Suppressor macrophage (primary cell): ENCODE data around the gene ZNF264.
"Not testable (repeated sequence)": the region's sequence is repeated elsewhere in the genome, so short reads cannot be mapped to it uniquely, and the experiment has no call there.

Experiments used
- DNase-seq, 4 experiments: peaks; one replicate each; pipeline ENCODE4 v3.0.0-alpha.2; 2020 to 2022

The ZNF264 gene

DNA sequence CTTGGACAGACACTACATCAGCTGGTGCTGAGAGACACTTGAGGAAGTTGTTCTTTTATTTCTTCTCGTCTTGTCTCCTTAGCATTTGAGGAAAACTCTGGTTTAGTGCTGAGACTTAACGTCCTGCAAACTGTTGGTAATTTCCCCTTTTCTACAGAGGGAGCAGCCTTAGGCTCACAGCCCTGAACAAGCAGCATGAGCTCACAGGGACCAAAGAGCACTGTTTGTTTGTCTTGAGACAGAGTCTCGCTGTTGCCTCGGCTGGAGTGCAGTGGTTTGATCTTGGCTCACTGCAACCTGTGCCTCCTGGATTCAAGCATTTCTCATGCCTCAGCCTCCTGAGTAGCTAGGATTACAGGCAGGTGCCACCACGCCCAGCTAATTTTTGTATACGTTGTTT is 54.7 kb downstream of the ZNF264 start:
- no peak for DNase-seq

DNA sequence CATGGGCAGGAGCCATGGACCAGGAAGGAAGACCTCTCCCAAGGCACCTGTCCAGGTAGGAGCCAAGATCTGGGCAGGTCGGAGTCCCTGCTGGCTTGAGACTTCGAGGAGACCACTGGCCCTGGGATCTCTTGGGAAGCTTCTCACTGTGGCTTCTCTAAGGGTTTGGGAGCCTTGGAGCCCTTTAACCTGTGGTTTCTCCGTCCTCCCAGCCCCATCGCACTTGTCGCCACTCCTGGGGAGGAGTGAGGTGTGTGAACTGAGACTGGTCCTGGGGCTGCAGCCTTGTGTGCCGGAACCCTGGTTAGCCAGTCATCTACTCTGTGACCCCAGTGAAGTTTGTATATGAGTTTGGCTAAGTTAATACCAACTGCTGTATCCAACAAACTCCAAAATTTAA is 57.3 kb downstream of the ZNF264 start:
- DNase-seq = no peak

DNA sequence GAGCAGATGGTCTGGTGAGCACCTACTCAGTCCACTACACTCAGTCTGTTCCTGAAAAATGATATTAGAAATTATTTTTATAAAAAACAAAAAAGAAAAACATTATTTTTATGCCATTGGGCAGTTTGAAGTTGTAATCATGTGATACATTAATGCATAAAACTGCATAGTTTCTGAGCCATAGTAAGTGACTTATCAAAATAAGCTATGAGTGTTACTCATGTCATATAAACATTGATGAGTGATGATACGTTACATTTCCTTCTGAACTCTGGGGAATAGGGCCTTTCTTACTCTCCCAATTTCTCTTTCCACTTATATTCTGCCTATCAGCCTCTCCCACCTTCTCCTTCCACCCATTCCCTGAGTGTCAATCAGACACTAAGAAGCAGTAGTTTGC is 58.0 kb downstream of the ZNF264 start:
- DNase-seq = no peak

DNA sequence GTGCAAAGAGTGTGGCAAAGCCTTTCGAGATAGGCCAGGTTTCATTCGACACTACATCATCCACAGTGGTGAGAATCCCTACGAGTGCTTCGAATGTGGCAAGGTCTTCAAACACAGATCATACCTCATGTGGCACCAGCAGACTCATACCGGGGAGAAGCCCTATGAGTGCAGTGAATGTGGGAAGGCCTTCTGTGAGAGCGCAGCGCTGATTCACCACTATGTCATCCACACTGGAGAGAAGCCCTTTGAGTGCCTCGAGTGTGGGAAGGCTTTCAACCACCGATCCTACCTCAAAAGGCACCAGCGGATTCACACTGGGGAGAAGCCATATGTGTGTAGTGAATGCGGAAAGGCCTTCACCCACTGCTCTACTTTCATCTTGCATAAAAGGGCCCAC is 62.5 kb downstream of the ZNF264 start:
- DNase-seq = not testable (repeated sequence)

DNA sequence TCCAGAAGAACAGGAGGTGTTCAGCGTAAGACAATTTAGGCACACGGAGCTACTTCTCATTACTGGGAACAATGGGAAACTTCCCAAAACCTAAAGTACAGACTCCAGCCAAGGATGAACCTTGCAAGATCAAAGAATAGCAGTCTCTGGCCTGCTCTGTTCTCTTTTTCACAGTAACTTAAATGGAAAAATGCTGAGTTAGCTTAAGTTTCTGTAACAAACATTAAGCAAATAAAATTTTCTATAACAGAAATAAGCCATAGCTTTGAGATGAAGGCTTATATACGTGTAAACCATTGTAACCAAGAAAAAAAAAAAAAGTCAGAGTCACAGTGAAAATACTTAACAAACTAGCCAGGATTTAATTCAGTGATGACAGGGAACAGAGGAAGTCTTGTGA is 70.7 kb downstream of the ZNF264 start:
- DNase-seq = no peak

DNA sequence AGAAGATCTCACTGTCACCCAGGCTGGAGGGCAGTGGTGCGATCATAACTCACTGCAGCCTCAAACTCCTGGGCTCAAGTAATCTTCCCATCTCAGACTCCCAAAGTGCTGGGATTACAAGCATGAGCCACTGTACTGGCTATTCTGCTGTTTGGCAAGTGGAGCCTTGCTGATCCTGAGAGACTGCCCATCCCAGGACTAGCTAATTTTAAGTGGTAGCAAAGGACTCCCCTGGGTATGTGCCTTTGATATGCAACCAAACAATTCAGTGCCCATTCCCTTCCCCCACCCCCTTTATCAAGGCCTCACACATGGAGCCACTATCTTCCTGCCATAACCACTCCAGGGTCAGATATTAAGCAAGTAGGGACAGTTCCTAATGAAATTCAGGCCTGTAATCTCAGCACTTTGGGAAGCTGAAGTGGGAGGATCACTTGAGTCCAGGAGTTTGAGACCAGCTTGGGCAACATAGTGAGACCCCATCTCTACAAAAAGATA is 72.0 kb downstream of the ZNF264 start:
- DNase-seq = no peak

DNA sequence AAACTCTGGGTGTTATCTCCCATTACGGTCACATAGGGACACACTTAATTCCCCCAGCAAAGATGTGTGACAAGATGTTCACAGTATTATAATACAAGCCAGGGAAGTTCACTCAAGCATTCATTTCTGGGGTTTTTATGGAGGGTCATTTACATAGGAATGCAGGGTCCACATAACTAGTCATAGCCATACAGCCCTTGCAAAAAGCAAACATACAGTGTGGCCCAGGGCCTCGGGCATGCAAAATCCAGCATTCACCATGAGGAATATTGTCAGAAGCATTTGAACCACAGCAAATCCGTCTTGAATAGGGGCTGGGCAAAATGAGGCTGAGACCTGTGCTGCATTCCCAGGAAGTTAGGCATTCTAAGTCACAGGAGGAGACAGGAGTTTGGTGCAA is 76.0 kb downstream of the ZNF264 start:
- DNase-seq = no peak

DNA sequence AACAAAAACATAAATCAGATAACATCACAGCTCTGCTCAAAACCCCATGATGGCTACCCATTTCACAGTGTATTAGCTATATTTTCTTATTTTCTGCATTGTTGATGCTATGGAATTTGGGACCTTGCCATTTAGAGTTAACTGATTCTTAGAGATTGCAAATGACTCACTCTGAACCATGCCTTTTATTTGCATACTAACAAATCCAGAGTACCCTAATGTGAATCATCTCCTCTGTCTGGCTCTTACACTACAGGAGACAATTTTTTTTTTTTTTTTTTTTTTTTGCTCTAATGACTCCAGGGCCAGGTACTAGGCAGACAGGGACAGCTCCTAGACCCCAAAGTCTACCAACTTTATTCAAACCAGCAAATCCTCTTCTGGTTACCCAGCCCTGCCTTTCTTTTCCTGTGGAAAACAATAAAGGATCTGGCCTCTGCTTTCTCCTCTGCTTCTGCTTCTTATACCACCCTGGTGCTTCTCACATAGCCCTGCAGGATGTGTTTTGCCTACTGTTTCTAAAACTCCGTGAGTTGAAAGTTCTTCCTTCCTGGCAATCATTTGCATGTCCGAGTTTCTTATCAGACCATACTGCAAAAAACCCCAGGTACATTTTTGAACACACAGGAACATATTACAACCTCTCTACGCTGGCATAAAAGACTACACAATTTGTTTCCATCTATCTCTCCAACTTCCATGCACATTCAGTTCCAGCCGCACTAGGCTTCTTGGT is 78.4 kb downstream of the ZNF264 start:
- DNase-seq = no peak

DNA sequence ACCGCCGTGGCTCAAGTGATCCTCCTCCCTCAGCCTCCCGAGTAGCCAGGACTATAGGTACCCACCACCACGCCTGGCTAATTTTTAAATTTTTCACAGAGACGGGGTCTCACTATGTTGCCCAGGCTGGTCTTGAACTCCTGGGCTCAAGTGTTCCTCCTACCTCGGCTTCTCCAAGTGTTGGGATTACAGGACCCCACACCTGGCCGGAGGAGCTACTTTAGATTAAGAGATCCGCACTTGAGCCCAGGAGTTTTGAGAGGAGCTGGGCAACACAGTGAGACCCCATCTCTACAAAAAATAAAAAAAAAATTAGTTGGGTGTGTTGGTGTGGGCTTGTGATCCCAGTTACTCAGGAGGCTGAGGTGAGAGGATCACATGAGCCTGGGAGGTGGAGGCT is 80.0 kb downstream of the ZNF264 start:
- DNase-seq = no peak
